Thoracic aorta (tissue), 2 donors: ENCODE measurements around the gene TMEM181. TPM values are rescaled to one million over a fixed set of nuclear protein-coding genes. Genes with fewer than 3 reads are reported as not detected.
"Not testable (repeated sequence)": the region's sequence is repeated elsewhere in the genome, so short reads cannot be mapped to it uniquely, and the experiment has no call there.

ENCODE experiments used
- ATAC-seq: fragments of 150-250 bp; one replicate; pipeline ENCODE4 v1.8.0; 2017; ENCODE audit warnings: low read depth; ENCODE audit not compliant: insufficient number of reproducible peaks, low FRiP score
- DNase-seq: peaks from one replicate; pipeline ENCODE4 v3.0.0-alpha.2; 2020; ENCODE audit warnings: low spot score
- H3K27ac ChIP-seq, 2 donors: fragments of 200-600 bp; sonication (generic); 1 replicate in 1 of 2; 2 replicates in 1 of 2; pipeline ENCODE4 v1.5.1; 2016; ENCODE audit warnings: mild to moderate bottlenecking in 2 of 2, moderate library complexity in 2 of 2
- H3K27me3 ChIP-seq: fragments of 200-600 bp; sonication (generic); replicated peaks from 2 replicates; pipeline ENCODE4 v1.6.0; 2016; ENCODE audit warnings: mild to moderate bottlenecking; ENCODE audit not compliant: insufficient read depth
- H3K36me3 ChIP-seq: fragments of 200-600 bp; sonication (generic); one replicate; pipeline ENCODE4 v1.5.1; 2016
- H3K4me1 ChIP-seq, 2 donors: fragments of 200-600 bp; sonication (generic); 1 replicate in 1 of 2; 2 replicates in 1 of 2; pipeline versions ENCODE4 v1.5.1 to v1.6.0; 2016; ENCODE audit warnings: low read depth in 2 of 2, mild to moderate bottlenecking in 1 of 2; ENCODE audit not compliant: control insufficient read depth in 1 of 2
- H3K4me3 ChIP-seq: fragments of 200-600 bp; sonication (generic); 2 replicates; pipeline ENCODE4 v1.5.1; 2016; ENCODE audit warnings: mild to moderate bottlenecking
- H3K9me3 ChIP-seq: fragments of 200-600 bp; sonication (generic); 2 replicates; pipeline ENCODE4 v1.5.1; 2016
- total RNA-seq, 2 donors: library from RNA; depleted of rRNA; stranded (reverse); fragments of >200 nt; gene quantifications; one replicate each; pipeline versions ENCODE4 v1.1.0 to v1.2.3, GENCODE V29; 2016
- TF ChIP-seq, protein P1 (sequence below): fragments of 200-600 bp; sonication (generic); IDR thresholded peaks from one replicate; pipeline ENCODE4 v1.5.1; 2019; ENCODE audit warnings: antibody characterized with exemption

TMEM181 gene
- total RNA-seq, 2 donors from 2014 or later: 21.4 to 26.3 TPM

DNA sequence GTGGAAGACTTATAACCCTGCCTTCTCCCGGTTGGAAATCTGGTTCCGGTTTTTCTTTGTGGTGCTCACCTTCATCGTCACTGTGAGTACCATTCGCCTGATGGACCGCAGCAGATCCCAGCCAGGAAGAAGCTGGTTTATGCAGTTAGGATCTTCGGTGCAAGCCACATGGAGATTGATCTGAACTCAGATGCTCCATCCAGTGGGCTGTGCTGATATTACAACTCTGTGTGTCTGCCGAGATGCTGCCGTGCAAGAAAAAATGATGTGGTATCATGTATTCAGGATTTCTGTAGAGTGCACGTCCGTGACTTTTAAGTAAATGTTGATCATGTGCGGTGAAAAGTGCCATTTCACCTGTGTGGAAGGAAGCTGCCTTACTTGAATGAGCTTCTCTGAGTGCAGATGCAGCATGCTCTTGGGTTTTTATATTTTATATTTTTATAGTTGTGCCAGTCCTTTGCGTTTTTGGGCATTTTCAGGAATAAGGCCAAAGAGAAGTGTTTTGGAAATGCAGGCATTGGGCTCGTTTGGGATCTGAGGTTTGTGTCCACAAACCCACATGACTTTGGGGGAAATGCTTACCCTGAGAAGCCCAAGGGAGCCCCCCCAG lies 45.5 kb downstream of the TMEM181 start:
- Histone ChIP-seq H3K4me1 (peaks cover 0 to 29% of the 10 kb centered on the region in 2 donors), H3K9me3 (no peaks in the 10 kb centered on the region), H3K27me3 (no peaks in the 10 kb centered on the region), H3K27ac (no peak overlapping the region), H3K4me3 (no peak overlapping the region), H3K36me3 (peaks cover 4% of the 10 kb centered on the region)
- no peak for DNase-seq
- no peak for ATAC-seq
- TF ChIP-seq, protein P1, sequence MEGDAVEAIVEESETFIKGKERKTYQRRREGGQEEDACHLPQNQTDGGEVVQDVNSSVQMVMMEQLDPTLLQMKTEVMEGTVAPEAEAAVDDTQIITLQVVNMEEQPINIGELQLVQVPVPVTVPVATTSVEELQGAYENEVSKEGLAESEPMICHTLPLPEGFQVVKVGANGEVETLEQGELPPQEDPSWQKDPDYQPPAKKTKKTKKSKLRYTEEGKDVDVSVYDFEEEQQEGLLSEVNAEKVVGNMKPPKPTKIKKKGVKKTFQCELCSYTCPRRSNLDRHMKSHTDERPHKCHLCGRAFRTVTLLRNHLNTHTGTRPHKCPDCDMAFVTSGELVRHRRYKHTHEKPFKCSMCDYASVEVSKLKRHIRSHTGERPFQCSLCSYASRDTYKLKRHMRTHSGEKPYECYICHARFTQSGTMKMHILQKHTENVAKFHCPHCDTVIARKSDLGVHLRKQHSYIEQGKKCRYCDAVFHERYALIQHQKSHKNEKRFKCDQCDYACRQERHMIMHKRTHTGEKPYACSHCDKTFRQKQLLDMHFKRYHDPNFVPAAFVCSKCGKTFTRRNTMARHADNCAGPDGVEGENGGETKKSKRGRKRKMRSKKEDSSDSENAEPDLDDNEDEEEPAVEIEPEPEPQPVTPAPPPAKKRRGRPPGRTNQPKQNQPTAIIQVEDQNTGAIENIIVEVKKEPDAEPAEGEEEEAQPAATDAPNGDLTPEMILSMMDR: peak; percentile 71

DNA sequence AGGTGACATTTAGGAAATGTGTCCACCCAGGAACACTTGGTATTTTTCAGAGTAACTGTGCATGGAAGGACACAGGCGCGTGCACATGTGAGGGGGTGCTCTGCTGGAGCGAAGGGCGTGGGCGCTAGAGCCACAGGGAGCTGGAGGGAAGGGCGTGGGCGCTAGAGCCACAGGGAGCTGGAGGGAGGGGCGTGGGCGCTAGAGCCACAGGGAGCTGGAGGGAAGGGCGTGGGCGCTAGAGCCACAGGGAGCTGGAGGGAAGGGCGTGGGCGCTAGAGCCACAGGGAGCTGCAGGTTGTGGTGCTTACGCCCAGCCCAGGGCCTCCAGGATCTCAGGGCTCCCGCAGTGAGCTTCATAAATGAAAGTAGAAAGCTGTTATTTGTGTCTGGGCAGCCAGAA lies 46.1 kb downstream of the TMEM181 start:
- DNase-seq, ATAC-seq, H3K4me3 ChIP-seq, H3K27ac ChIP-seq, H3K36me3 ChIP-seq, H3K9me3 ChIP-seq, H3K27me3 ChIP-seq: not testable (repeated sequence)
- peaks cover 0 to 36% of the 10 kb centered on the region in 2 donors for H3K4me1 ChIP-seq

DNA sequence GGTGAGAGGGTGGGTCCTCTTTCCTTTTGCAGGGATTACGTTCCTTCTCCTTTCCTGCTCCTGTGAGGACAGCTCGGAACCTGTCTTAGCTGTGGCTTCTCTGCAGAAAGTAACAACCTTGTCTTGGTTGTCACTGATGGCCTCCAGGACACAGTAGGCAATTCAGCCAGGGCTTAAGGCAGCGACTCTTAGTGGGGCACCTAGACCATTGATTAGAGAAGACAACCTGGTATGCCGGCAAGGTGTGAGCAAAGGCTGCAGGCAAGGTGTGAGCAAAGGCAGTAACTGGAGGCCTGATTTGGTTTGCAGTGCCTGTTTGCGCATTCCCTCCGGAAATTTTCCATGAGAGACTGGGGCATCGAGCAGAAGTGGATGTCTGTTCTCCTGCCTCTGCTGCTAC lies 47.0 kb downstream of the TMEM181 start:
- H3K27me3 ChIP-seq: no peaks in the 10 kb centered on the region
- peaks cover 0 to 45% of the 10 kb centered on the region in 2 donors for H3K4me1 ChIP-seq
- H3K27ac ChIP-seq: no peak overlapping the region
- no peak for DNase-seq
- no peak overlapping the region for H3K4me3 ChIP-seq
- no peaks in the 10 kb centered on the region for H3K9me3 ChIP-seq
- TF ChIP-seq, protein P1: no peak
- ATAC-seq: no peak
- H3K36me3 ChIP-seq: peaks cover 4% of the 10 kb centered on the region

DNA sequence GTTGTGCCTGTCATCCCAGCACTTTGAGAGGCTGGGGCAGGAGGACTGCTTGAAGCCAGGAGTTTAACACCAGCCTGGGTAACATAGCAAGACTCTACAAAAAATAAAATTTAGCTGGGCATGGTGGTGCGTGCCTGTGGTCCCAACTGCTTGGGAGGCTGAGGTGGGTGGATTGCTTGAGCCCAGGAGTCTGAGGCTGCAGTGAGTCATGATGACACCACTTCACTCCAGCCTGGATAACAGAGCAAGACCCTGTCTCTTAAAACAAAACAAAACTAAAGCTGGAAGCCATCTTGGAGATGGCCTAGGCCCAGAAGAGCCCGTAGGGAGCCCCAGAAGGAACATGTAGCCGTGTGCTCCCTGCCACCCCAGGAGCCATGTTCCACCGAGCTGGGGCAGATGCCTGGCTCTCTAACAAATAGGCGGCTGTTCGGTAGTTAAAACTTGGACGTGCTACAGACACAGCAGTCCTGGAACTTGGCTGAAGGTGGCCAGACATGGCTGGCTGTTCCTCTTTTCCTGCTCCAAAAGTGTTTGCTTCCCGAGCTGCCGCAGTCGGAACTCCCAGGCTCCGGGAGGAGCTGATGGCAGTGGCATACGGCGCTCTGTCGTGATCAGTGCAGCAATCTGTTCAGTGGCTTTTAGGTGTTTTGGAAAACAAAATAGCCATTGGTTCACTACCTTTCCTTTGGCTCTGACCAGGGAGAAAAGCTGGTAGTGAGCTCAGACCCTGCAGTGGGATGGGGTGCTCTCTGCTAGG lies 47.7 kb downstream of the TMEM181 start:
- Histone ChIP-seq H3K27me3 (no peaks in the 10 kb centered on the region), H3K4me1 (peaks cover 0 to 48% of the 10 kb centered on the region in 2 donors), H3K9me3 (no peaks in the 10 kb centered on the region), H3K36me3 (peaks cover 4% of the 10 kb centered on the region), H3K4me3 (no peak overlapping the region), H3K27ac (no peak overlapping the region)
- ATAC-seq: no peak
- TF ChIP-seq, protein P1: no peak
- DNase-seq: no peak

DNA sequence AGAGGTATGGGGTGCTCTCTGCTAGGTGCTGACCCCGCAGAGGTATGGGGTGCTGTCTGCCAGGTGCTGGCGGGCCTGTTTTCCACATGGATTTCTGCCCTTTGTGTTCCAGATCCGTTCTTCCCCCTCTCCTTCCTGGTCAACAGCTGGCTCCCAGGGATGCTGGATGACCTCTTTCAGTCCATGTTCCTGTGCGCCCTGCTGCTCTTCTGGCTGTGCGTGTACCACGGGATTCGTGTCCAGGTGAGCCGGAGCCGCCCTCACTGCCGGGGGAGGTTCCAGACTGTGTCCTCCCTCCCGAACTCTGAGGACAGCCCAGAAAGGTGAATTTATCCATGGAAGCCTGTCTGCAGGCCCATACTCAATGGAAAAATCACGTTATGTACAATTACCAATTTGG lies 48.3 kb downstream of the TMEM181 start:
- H3K4me3 ChIP-seq: no peak overlapping the region
- H3K36me3 ChIP-seq: peaks cover 4% of the 10 kb centered on the region
- H3K27me3 ChIP-seq: no peaks in the 10 kb centered on the region
- TF ChIP-seq, protein P1: no peak
- no peak for ATAC-seq
- H3K27ac ChIP-seq: no peak overlapping the region
- DNase-seq: no peak
- peaks cover 0 to 48% of the 10 kb centered on the region in 2 donors for H3K4me1 ChIP-seq
- no peaks in the 10 kb centered on the region for H3K9me3 ChIP-seq
